ENCODE measurements around the gene DNAH6.
A peak's percentile ranks its signal among the peaks of the same experiment; 100 is the strongest.

DNAH6 gene

GRCh38 chr2:84697895-84698294 is 181.6 kb downstream of the DNAH6 start:
- DNase-seq, result no peak

GRCh38 chr2:84700006-84700405 is 183.7 kb downstream of the DNAH6 start:
- peak; percentile 81 for DNase-seq

DNA sequence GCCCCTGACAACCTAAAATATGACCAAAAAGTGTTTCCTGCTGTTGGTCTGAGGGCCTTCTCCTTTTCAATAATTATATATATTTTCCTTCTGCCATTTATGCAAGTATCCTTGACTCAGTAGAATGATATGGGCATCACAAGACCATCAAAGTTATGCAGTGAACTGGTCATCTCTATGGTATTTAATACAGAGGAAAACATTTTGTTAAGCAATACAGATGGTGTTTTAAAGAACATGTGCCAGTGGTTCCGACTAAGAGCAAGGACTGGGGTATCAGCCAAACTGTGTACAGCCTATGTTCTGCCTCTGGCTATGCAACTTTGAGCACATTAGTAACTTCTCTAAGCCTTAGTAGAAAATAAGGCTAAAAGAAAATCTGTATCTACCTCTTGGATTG is 185.6 kb downstream of the DNAH6 start:
- DNase-seq, result no peak

GRCh38 chr2:84702941-84703340 is 186.6 kb downstream of the DNAH6 start:
- no peak for DNase-seq

GRCh38 chr2:84703831-84704230 is 187.5 kb downstream of the DNAH6 start:
- no peak for DNase-seq

DNA sequence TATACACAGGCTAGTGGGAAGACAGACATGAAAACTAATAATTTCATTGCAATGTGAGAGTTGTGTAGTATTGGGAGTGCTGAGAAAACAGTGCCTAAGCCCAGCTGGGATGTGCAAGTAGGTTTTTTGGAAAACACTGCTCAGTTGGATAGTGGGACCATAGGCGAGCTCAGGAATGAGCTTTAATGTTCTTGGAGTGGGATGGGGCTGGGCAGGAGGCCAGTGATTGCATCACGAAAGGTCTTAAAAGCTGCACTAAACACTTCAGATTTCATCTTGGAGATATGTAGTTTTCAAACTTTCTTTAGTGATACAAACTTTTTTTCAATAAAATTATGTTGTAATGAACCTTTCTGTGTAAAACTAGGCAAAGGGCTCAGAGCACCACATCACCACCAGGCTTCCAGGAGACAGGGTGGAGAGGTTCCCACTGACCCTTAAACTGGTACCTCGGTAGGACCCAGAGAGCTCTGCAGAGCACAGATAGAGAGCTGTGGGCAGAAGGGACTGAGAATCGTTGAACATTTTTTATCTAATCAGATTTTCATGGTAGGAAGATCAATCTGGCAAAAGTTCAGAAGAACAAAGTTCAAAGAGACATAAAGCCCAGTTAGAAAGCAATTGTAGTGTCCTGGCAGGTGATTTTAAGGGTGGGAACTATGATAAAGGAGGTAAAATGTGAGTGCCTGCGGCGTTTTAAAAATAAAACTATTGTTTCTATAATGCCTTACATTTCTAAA is 188.4 kb downstream of the DNAH6 start:
- no peak for DNase-seq

DNA sequence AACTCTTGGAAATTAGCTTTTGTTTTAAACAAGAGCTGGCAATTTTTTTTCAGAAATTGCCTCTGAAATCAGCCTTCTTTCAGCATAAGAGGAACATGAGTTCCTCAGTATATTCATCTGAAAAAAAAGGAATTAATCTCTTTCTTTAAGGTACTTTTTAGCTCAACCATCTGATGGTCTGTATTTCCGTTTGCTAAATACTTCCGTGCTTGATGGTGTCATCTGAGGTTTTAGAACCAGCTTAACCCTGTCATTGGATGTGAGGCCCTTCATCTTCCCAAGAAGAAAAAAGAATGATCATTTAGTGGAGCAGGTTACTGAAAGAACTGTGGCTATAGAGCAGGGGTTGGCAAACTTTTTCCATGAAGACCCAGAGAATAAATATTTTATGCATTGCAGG is 189.6 kb downstream of the DNAH6 start:
- no peak for DNase-seq

GRCh38 chr2:84708442-84708841 is 192.1 kb downstream of the DNAH6 start:
- DNase-seq, result no peak

DNA sequence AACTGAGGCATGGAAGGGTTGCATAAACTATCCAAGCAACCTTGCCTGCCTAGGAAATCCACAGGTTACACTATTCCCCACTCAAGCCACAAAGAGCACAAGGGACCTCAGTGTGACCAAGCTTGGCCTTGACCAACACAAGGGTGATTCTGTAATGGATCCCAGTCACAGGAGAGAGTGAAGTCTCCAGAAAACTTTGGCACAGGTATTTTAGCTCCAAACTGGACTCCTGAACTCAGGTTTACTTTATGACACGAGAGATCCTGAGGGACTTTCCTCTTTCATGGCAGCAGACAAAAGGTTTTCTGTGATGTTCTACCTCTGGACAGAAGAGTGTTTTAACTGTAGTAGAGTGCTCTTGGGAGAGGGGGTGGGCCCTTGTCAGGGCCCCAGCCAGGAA is 195.4 kb downstream of the DNAH6 start:
- no peak for DNase-seq

- no peak for DNase-seq
These were observed 197.1 kb downstream of the DNAH6 start for GRCh38 chr2:84713441-84713840.

GRCh38 chr2:84716564-84716963 is 200.3 kb downstream of the DNAH6 start:
- DNase-seq, result no peak

GRCh38 chr2:84717302-84717701 is 201.0 kb downstream of the DNAH6 start:
- DNase-seq, result peak; percentile 50

GRCh38 chr2:84719434-84719833 is 203.1 kb downstream of the DNAH6 start:
- no peak for DNase-seq

- no peak for DNase-seq
These were observed 207.5 kb downstream of the DNAH6 start for GRCh38 chr2:84723831-84724230.

DNA sequence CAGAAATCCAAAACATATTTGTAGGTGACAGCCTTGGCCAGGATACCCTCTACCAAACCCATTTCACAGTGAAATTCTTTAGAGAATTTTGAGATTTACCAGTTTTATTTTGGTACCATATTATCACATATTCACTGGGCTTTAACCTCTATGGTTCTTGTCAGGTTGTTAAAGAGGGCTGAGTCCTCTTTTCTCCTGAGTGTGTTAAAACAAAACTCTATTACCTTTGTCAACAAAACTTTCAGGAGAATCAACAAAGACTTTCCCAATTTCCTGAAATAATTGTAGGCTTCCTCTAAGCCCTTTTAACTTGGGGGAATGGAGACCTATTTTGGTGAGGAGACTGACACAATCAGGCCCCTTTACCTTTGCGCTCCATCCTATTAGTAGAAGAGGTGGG is 209.4 kb downstream of the DNAH6 start:
- no peak for DNase-seq

- DNase-seq, result no peak
These were observed 211.0 kb downstream of the DNAH6 start for GRCh38 chr2:84727315-84727714.

- DNase-seq, result no peak
These were observed 212.9 kb downstream of the DNAH6 start for GRCh38 chr2:84729224-84729623.

DNA sequence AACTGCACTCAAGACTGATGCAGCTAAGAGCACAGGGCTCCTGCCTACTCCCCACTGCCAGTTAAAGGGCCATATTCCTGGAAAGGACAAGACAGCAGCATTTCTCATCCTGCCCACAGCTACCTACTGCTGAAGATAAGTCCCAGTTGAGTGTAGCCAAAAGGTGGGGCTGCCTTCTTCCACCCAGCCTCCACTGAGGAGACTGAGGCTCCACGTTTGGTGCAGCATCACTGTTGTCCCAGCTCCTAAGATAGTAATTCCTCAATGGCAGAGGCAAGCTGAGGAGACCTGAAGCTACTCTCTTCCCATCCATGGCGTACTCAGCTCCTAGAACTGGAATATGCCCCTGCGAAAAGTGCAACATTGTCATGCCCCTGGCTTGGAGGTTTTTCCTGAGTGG is 214.9 kb downstream of the DNAH6 start:
- DNase-seq, result no peak

GRCh38 chr2:84732897-84733778 is 216.8 kb downstream of the DNAH6 start:
- no peak for DNase-seq

GRCh38 chr2:84735389-84735788 is 219.1 kb downstream of the DNAH6 start:
- no peak for DNase-seq

- peak; percentile 42 for DNase-seq
These were observed 225.0 kb downstream of the DNAH6 start for GRCh38 chr2:84741182-84741822.

DNA sequence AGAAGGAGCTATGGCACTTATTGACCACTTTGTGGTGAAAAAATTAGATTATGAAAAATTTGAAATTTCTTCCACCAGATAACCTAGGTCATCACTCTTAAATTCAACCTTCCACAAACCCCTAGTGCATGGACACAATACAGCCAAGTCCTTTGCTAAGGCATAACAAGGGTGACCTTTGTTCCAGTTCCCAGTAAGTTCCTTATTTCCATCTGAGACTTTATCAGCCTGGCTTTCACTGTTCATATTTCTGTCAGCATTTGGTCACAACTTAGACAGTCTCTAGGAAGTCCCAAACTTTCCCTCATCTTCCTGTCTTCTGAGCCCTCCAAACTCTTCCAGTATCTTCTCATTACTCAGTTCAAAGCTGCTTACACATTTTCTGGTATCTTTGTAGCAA is 232.0 kb downstream of the DNAH6 start:
- DNase-seq, result no peak

DNA sequence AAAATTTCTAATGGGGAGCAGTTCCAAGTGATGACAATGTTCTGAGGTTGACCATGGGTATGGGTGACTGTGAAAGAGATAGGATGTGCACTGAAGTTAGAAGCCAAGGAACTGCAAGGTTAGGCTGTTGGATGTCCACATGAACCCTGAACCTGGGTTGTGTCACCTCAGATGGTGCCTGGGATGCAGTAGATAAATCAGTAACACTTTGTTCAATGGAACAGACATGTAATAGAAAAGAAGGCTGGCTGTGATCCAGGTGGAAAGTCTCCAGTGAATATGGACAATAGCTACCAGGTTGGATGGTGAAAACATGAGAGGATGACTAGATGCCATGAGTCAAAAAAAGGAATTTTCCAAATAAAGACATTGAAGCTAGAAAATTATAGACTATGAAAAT is 233.1 kb downstream of the DNAH6 start:
- DNase-seq, result no peak

DNA sequence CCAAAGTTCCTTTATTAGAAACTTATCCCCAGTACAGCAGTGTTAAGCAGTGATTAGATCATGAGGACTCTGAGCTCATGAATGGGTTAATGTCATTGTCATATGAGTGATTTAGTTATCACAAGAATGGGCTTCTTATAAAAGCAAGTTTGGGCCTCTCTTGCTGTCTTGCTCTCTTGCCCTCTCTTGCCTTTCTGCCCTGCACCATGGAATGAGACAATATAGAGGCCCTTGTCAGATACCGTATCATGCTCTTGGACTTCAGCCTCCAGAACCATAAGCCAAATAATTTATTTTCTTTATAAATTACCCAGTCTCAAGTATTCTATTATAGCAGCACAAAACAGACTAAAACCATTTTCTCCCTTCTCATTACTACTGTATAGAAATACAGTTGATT is 238.8 kb downstream of the DNAH6 start:
- DNase-seq, result no peak
